ENCODE measurements around the gene ITGA2B.

DNA sequence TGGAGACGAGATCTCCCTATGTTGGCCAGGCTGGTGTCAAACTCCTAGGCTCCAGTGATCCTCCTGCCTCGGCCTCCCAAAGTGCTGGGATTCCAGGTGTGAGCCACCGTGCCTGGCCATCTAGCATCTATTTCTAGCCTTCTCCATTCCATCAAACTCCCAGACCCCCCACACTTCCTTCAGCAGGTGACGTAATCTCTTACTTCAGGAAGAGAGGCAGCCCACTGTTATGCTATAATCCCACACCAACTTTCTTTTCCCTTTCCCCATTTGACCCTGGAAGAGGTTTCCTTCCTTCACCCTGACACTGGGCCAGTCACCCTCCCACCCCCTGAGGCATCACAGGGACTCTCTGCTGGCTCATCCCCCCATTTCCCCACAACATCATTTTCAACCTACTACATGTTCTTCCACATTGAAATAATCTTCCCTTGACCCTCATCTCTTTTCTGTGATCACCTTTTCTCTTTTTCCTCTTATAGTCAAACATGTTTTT lies 7.6 kb downstream of the ITGA2B start:
- no peak for TF ChIP-seq POLR2AphosphoS5 (IDR thresholded peaks at IDR 0.05; ENCODE audit: low read depth, low read length)
- TF ChIP-seq TAF1 (IDR thresholded peaks at IDR 0.05; ENCODE audit: borderline replicate concordance, insufficient read depth, low read length), result no peak
- TF ChIP-seq SIN3A (IDR thresholded peaks at IDR 0.05; ENCODE audit: borderline replicate concordance, insufficient read depth, low read length), result no peak
- TF ChIP-seq, protein P1, sequence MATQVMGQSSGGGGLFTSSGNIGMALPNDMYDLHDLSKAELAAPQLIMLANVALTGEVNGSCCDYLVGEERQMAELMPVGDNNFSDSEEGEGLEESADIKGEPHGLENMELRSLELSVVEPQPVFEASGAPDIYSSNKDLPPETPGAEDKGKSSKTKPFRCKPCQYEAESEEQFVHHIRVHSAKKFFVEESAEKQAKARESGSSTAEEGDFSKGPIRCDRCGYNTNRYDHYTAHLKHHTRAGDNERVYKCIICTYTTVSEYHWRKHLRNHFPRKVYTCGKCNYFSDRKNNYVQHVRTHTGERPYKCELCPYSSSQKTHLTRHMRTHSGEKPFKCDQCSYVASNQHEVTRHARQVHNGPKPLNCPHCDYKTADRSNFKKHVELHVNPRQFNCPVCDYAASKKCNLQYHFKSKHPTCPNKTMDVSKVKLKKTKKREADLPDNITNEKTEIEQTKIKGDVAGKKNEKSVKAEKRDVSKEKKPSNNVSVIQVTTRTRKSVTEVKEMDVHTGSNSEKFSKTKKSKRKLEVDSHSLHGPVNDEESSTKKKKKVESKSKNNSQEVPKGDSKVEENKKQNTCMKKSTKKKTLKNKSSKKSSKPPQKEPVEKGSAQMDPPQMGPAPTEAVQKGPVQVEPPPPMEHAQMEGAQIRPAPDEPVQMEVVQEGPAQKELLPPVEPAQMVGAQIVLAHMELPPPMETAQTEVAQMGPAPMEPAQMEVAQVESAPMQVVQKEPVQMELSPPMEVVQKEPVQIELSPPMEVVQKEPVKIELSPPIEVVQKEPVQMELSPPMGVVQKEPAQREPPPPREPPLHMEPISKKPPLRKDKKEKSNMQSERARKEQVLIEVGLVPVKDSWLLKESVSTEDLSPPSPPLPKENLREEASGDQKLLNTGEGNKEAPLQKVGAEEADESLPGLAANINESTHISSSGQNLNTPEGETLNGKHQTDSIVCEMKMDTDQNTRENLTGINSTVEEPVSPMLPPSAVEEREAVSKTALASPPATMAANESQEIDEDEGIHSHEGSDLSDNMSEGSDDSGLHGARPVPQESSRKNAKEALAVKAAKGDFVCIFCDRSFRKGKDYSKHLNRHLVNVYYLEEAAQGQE (IDR thresholded peaks at IDR 0.05; ENCODE audit: insufficient read depth in 1 of 2, low read depth in 2 of 2, low read length in 2 of 2), result no peak
- TF ChIP-seq FOXP2 (optimal IDR thresholded peaks at IDR 0.05; ENCODE audit: borderline replicate concordance, extremely low read depth, extremely low read length, insufficient read depth), result no peak

Data from PFSK-1 (cell line).